GM21447 (cell line): Measurements from ENCODE around the gene REV1.
"Not testable (repeated sequence)": the region's sequence is repeated elsewhere in the genome, so short reads cannot be mapped to it uniquely, and the experiment has no call there.

Experiments
- ATAC-seq: cut with Tn5 transposase; IDR thresholded peaks from one replicate; pipeline ENCODE4 v1.9.1; 2021; ENCODE audit not compliant: unreplicated experiment

Gene REV1

GRCh38 chr2:99487906-99488305 lies 1.9 kb downstream of the REV1 start:
- ATAC-seq: no peak

GRCh38 chr2:99485824-99486223 lies 4.0 kb downstream of the REV1 start:
- ATAC-seq: no peak

DNA sequence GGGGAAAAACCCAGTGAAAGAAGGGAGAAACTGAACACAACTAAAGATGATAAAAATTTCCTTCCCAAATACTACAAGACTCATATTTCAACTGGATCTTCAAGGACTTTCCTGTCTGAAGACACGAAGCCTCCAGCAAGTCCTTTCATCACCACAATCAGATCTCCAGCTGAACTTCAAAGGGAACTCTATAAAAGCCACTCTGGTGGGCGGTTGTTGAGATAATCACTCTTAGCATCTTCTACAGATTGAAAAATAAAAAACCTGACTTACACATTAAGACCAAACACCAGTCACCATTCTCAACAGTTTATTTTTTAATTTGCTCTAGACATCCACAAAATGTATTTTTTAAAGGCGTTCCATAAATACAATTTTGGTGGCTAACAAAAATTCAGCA lies 4.4 kb downstream of the REV1 start:
- no peak for ATAC-seq

GRCh38 chr2:99484205-99484604 lies 5.6 kb downstream of the REV1 start:
- no peak for ATAC-seq

DNA sequence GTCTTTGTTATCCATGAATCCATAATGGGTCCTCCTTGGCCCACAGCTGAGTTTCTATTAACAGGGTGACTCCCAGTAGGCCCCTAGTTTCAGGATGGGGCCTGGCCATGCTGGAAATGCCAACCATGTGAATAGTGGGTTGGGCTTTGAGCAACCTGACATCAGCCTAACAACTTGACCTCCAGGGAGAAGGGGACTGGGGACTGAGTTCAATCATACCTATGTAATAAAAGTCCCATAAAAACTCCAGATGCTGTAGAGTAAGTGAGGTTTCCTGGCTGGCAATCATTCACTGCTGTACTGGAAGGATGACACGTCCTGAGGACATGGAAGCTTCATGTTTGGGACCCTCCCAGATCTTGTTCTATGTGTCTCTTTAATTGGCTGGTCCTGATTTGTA lies 7.9 kb downstream of the REV1 start:
- ATAC-seq: no peak

GRCh38 chr2:99481527-99481926 lies 8.3 kb downstream of the REV1 start:
- ATAC-seq: no peak

DNA sequence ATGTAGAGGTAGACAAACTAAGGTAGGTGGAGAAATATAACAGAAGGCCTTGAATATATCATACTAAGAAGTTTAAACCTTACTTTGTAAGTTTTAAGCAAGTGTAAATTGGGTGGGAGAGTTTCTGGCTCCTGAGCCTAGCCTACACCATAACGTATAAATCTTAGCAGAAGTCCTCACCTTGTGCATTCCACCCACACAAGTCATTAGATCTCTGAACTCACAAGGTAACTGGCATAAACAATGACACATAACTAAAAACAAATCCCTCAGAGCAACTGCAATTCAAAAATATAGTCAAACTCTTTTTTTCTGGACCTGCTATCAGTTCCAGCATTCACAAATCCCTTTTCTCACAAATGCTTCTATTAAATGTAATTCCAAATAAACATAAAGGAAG lies 9.4 kb downstream of the REV1 start:
- no peak for ATAC-seq

DNA sequence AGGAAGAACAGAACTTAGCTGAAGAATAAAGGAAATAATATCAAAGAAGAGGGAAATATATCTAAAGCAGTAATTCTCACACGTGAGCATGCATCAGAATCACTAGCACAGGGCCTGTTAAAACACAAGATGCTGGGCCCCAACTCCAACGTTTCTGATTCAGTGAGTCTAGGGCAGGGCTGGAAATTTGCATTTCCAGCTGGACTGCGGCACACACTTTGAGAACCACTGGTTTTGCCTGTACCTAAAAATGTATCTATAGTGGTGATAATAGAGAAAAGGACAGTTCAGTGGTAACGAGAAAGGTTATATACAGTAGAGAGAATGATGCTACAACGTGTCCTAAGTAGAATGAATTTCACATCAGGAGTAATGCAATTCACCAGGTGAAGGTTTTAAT lies 11.2 kb downstream of the REV1 start:
- ATAC-seq: no peak

DNA sequence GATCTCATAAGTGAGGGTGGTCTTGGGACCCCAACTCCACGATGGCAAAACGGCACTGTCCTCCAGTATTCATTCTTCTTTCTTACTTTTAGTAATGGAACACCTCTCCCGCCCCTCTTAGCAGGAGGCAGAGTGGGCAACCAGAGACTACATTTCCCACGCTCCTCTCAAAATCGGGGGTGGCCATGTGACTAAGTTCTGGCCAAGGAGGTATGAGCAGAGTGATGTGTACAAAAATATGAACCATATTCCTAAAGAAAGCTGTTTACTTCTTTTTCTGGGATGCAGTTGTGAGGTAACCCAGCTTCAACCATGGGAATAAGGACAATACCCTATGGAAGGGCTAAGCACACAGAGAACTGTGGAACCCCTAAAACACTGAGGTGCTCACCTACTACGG lies 12.8 kb downstream of the REV1 start:
- ATAC-seq: no peak

DNA sequence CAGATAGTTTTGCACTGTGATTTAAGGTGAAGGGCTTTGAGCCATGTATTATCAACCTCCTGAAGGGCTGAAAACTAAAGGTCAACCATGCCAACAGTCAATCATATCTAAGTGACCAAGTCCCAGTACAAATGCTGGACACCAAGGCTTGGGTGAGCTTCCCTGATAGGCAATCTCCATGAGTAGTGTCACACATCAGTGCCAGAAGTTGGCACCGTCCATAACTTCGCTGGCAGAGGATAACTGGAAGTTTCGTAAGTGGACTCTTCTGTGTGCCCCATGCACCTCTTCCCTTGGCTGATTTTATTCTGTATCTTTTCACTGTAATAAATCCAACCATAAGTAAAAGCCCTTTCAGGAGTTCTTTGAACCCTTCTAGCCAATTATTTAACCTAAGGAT lies 13.2 kb downstream of the REV1 start:
- no peak for ATAC-seq

GRCh38 chr2:99475095-99475494 lies 14.7 kb downstream of the REV1 start:
- ATAC-seq: not testable (repeated sequence)

DNA sequence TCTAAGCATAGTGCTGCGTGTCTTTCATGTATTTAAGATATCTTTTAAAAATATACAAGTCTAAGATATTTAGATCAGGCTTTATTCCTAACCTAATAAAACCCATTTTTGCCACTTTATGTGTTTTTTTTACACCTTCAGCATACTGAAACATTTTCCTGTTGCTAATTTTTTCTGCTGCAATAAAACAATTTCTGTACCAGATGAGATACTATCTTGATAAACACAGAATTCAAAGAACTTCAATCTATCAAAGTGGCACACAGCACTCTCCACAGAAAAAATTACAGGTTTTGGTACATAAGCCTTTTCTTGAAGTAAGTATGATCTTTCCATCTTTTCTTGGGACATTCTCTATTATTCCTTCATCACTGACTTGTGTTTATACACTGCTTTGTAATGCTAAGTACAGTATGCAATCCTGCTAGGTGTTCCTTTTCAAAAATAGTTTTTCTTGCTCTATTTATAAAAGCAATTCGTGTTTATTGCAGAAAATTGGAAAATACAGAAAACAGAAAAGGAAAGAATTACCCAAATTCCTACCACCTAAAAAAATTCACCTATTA lies 16.2 kb downstream of the REV1 start:
- ATAC-seq: no peak

DNA sequence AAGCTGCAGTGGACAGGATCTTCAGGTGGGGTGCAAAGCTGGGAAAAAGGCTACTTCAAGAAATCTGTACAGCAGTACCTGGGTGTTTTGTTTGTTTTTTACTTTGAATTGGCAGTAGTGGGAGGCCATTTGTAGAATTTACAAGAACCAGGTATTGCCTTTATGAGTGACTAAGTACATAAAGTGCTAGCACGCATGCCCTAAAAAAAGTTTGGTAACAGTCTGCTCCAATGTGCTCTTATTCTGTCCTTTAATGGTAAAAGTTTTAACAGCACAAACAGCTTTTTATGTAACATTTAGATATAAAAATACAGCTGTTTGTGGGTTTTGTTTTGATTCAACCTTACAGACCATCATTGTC lies 17.2 kb downstream of the REV1 start:
- ATAC-seq: no peak

DNA sequence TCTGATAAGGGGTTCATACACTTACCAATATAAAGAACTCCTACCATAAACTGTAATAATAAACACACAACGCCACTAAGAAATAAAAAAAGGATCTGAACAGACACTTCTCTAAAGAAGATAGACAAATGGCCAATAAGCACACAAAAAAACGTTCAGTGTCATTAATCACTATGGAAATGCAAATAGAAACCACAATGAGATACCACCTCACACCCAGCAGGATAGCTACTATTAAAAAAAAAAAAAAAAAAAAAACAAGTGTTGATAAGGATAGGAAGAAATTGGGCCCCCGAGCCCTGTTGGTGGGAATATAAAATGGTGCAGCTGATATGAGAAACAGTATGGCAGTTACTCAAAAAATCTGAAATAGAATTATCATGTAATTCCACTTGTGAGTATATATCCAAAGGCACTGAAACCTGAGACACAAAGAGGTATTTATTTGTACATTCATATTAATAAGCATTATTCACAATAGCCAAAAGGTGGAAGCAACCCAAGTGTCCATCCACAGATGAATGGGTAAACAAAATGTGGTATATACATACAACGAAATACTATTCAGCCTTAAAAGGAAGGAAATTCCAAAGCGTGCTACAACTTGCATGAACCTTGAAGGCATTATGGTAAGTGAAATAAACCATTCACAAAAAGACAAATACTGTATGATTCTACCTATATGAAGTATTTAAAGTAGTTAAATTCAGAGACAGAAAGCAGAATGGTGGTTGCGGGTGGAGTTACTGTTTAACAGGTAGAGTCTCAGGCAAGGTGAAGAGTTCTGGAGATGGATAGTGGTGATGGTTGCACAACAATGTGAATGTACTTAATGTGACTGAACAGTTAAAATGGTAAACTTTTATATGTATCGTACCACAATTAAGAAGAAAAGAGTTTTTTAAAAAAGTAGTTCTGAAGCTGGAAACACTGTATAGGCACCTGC lies 17.9 kb downstream of the REV1 start:
- no peak for ATAC-seq

- ATAC-seq: no peak
These were observed 18.9 kb downstream of the REV1 start for GRCh38 chr2:99470957-99471356.

GRCh38 chr2:99470459-99470858 lies 19.4 kb downstream of the REV1 start:
- not testable (repeated sequence) for ATAC-seq

DNA sequence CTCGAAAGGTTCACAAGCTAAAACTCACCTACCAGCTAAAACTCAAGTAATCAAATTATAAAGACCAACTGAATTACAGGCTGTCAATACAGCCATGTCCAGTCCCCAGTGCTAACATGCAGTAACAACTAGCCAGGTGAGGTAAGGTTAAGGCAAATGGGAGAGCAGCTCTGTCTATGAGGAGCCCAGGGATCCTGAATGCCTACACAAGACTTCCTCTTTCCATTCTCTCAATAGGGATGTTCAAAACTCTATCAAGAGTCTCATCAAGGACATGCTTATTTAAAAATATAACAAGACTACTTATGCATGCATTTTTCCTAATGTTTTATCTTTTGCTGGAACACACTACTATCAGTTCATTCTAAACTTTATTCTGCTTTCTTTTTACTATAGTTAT lies 20.4 kb downstream of the REV1 start:
- ATAC-seq: no peak

DNA sequence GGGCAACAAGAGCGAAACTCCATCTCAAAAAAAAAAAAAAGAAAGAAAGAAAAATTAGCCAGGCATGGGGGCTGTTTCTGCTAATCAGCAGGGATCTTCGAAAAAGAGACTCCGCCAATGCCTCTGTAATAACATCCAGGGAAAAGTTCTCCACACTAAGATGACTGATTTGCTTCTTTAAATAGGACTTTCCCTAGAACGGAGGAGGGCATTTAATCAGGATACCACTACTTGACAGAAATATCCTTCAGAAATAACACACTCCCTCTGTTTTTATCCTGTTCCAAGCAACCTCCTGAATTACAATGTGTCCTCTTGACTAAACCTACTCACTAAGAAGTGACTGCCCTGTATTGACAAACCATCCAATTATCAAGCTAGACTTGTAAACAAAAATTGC lies 21.7 kb downstream of the REV1 start:
- ATAC-seq: no peak

DNA sequence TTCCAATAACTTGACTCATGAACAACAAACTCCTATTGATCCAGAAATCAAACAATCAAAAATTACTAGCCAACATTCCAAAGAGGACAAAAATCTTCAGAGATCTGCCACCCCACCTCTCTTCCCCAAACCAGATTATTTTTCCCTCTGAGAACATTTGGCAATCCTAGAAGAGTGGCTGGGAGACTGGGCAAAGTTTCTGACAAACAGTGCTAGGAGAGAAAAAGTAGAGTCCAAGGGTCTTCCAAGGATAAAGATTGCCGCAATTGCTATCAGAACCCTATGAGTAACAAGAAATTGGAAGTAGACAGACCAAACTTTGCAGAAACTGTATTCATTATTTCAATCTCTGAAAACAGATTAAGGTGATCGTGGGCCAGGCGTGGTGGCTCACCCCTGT lies 22.4 kb downstream of the REV1 start:
- no peak for ATAC-seq

GRCh38 chr2:99461828-99462483 lies 27.9 kb downstream of the REV1 start:
- ATAC-seq: no peak

- no peak for ATAC-seq
These were observed 31.3 kb downstream of the REV1 start for GRCh38 chr2:99458529-99458928.

GRCh38 chr2:99451686-99452085 lies 38.1 kb downstream of the REV1 start:
- ATAC-seq: no peak
